GM23338 (cell line): ENCODE results near the gene PRAMEF14.
"Not testable (repeated sequence)": the region's sequence is repeated elsewhere in the genome, so short reads cannot be mapped to it uniquely, and the experiment has no call there.

ENCODE experiments used
- CREB1 ChIP-seq: fragments of 250-450 bp; sonication (Bioruptor Pico); IDR thresholded peaks from 2 replicates; pipeline ENCODE4 v1.5.0; 2020; ENCODE audit warnings: low read depth, mild to moderate bottlenecking, moderate library complexity
- EZH2 ChIP-seq: fragments of 200-600 bp; sonication (generic); IDR thresholded peaks from one replicate; pipeline ENCODE4 v1.8.0; 2017; ENCODE audit warnings: antibody characterized with exemption, mild to moderate bottlenecking, low read depth; ENCODE audit not compliant: unreplicated experiment
- EZH2phosphoT487 ChIP-seq: fragments of 200-600 bp; sonication (generic); IDR thresholded peaks from one replicate; pipeline ENCODE4 v1.8.1; 2018; ENCODE audit warnings: antibody characterized with exemption; ENCODE audit not compliant: unreplicated experiment
- JUNB ChIP-seq: IDR thresholded peaks from one replicate; pipeline ENCODE4 v1.6.1; 2016; ENCODE audit warnings: antibody characterized with exemption; ENCODE audit not compliant: unreplicated experiment
- NANOG ChIP-seq: IDR thresholded peaks from 2 replicates; pipeline ENCODE4 v1.6.1; 2016; ENCODE audit warnings: antibody characterized with exemption, borderline replicate concordance
- POLR2AphosphoS5 ChIP-seq: IDR thresholded peaks from 2 replicates; pipeline ENCODE4 v1.6.1; 2016; ENCODE audit warnings: antibody characterized with exemption, low read depth
- TF ChIP-seq, protein P1 (sequence below), 2 experiments: fragments of 200-600 bp in 1 of 2; sonication (generic) in 1 of 2; conservative IDR thresholded peaks; 2 replicates each; pipeline versions ENCODE4 v1.5.1 to v1.6.1; 2016 to 2017; ENCODE audit warnings: antibody characterized with exemption in 2 of 2, low read depth in 2 of 2, mild to moderate bottlenecking in 2 of 2, moderate library complexity in 1 of 2
- TF ChIP-seq, protein P2 (sequence below): IDR thresholded peaks from 2 replicates; pipeline ENCODE4 v1.6.1; 2016; ENCODE audit warnings: antibody characterized with exemption
- TF ChIP-seq, protein P3 (sequence below): IDR thresholded peaks from one replicate; pipeline ENCODE4 v1.6.1; 2018; ENCODE audit warnings: antibody characterized with exemption; ENCODE audit not compliant: unreplicated experiment

DNA sequence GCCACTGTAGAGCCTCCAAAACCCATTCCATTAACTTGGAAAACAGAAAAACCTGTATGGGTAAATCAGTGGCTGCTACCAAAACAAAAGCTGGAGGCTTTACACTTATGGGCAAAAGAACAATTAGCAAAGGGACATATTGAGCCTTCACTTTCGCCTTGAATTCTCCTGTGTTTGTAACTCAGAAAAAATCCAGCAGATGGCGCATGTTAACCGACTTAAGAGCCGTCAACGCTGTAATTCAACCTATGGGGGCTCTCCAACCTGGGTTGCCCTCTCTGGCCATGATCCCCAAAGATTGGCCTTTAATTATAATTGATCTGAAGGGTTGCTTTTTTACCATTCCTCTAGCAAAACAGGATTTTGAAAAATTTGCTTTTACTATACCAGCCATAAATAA is 9.8 kb upstream of the PRAMEF14 start:
- TF ChIP-seq, protein P1, sequence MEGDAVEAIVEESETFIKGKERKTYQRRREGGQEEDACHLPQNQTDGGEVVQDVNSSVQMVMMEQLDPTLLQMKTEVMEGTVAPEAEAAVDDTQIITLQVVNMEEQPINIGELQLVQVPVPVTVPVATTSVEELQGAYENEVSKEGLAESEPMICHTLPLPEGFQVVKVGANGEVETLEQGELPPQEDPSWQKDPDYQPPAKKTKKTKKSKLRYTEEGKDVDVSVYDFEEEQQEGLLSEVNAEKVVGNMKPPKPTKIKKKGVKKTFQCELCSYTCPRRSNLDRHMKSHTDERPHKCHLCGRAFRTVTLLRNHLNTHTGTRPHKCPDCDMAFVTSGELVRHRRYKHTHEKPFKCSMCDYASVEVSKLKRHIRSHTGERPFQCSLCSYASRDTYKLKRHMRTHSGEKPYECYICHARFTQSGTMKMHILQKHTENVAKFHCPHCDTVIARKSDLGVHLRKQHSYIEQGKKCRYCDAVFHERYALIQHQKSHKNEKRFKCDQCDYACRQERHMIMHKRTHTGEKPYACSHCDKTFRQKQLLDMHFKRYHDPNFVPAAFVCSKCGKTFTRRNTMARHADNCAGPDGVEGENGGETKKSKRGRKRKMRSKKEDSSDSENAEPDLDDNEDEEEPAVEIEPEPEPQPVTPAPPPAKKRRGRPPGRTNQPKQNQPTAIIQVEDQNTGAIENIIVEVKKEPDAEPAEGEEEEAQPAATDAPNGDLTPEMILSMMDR (conservative IDR thresholded peaks at IDR 0.05; ENCODE audit: low read depth in 2 of 2) = peak; percentile 52 to 63
- TF ChIP-seq POLR2AphosphoS5; EZH2phosphoT487; JUNB; EZH2; NANOG; CREB1 (CRISPR knock-in tag): not testable (repeated sequence)
- TF ChIP-seq, protein P2, sequence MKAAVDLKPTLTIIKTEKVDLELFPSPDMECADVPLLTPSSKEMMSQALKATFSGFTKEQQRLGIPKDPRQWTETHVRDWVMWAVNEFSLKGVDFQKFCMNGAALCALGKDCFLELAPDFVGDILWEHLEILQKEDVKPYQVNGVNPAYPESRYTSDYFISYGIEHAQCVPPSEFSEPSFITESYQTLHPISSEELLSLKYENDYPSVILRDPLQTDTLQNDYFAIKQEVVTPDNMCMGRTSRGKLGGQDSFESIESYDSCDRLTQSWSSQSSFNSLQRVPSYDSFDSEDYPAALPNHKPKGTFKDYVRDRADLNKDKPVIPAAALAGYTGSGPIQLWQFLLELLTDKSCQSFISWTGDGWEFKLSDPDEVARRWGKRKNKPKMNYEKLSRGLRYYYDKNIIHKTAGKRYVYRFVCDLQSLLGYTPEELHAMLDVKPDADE = not testable (repeated sequence)
- TF ChIP-seq, protein P3, sequence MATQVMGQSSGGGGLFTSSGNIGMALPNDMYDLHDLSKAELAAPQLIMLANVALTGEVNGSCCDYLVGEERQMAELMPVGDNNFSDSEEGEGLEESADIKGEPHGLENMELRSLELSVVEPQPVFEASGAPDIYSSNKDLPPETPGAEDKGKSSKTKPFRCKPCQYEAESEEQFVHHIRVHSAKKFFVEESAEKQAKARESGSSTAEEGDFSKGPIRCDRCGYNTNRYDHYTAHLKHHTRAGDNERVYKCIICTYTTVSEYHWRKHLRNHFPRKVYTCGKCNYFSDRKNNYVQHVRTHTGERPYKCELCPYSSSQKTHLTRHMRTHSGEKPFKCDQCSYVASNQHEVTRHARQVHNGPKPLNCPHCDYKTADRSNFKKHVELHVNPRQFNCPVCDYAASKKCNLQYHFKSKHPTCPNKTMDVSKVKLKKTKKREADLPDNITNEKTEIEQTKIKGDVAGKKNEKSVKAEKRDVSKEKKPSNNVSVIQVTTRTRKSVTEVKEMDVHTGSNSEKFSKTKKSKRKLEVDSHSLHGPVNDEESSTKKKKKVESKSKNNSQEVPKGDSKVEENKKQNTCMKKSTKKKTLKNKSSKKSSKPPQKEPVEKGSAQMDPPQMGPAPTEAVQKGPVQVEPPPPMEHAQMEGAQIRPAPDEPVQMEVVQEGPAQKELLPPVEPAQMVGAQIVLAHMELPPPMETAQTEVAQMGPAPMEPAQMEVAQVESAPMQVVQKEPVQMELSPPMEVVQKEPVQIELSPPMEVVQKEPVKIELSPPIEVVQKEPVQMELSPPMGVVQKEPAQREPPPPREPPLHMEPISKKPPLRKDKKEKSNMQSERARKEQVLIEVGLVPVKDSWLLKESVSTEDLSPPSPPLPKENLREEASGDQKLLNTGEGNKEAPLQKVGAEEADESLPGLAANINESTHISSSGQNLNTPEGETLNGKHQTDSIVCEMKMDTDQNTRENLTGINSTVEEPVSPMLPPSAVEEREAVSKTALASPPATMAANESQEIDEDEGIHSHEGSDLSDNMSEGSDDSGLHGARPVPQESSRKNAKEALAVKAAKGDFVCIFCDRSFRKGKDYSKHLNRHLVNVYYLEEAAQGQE = not testable (repeated sequence)
